SU-DHL-6 (cell line): ENCODE data around the gene ANK3.

Experiments used
- H2AFZ ChIP-seq: fragments of 200-600 bp; sonication (generic); 2 replicates; pipeline ENCODE4 v1.6.1; 2014; ENCODE audit warnings: low read depth, mild to moderate bottlenecking, moderate library complexity, mixed read lengths, antibody characterized with exemption, low read length; ENCODE audit not compliant: severe bottlenecking
- H3F3A ChIP-seq: fragments of 200-600 bp; shearing (Covaris generic); 2 replicates; pipeline ENCODE4 v1.6.0; 2016; ENCODE audit warnings: antibody characterized with exemption, mild to moderate bottlenecking; ENCODE audit not compliant: insufficient read depth
- H3K27ac ChIP-seq: fragments of 200-600 bp; sonication (generic); 2 replicates; pipeline ENCODE4 v1.5.1; 2016; ENCODE audit warnings: low read depth, mild to moderate bottlenecking, low read length, moderate library complexity, mixed read lengths
- H3K27me3 ChIP-seq: fragments of 200-600 bp; sonication (generic), shearing (Covaris generic); 2 replicates; pipeline ENCODE4 v1.6.0; 2014; ENCODE audit warnings: mild to moderate bottlenecking, low read length
- H3K36me3 ChIP-seq: fragments of 200-600 bp; sonication (generic); 2 replicates; pipeline ENCODE4 v1.6.1; 2014; ENCODE audit warnings: mild to moderate bottlenecking, low read length, mixed read lengths
- H3K4me2 ChIP-seq: fragments of 300-600, 200-600 bp; shearing (Covaris generic), sonication (generic); 2 replicates; pipeline ENCODE4 v1.6.0; 2014; ENCODE audit warnings: low read length, low read depth, mild to moderate bottlenecking; ENCODE audit not compliant: poor library complexity, severe bottlenecking
- H3K4me3 ChIP-seq: fragments of 200-600 bp; sonication (generic); 2 replicates; pipeline ENCODE4 v1.5.1; 2014; ENCODE audit warnings: antibody characterized with exemption, low read length, mild to moderate bottlenecking, mixed read lengths; ENCODE audit not compliant: insufficient read depth, poor library complexity, severe bottlenecking
- H3K79me2 ChIP-seq: fragments of 200-600 bp; sonication (generic); 2 replicates; pipeline ENCODE4 v1.6.1; 2014; ENCODE audit warnings: mild to moderate bottlenecking, low read length, moderate library complexity; ENCODE audit not compliant: insufficient read depth
- H3K9ac ChIP-seq: fragments of 200-600 bp; sonication (generic); 2 replicates; pipeline ENCODE4 v1.7.0; 2014; ENCODE audit warnings: mild to moderate bottlenecking, low read length
- H3K9me2 ChIP-seq: fragments of 200-600 bp; sonication (generic); replicated peaks from 2 replicates; pipeline ENCODE4 v1.6.1; 2014; ENCODE audit warnings: low read length; ENCODE audit not compliant: insufficient read depth
- H3K9me3 ChIP-seq: fragments of 200-600 bp; sonication (generic); 2 replicates; pipeline ENCODE4 v1.6.1; 2014; ENCODE audit warnings: low read length, mixed read lengths; ENCODE audit not compliant: insufficient read depth
- H4K20me1 ChIP-seq: fragments of 200-600 bp; sonication (generic); 2 replicates; pipeline ENCODE4 v1.6.1; 2014; ENCODE audit warnings: low read depth, mild to moderate bottlenecking, antibody characterized with exemption, low read length, moderate library complexity, mixed read lengths
- EZH2phosphoT487 ChIP-seq: fragments of 200-600 bp; sonication (generic), shearing (Covaris generic); conservative IDR thresholded peaks from 2 replicates; pipeline ENCODE4 v1.6.1; 2018; ENCODE audit warnings: mild to moderate bottlenecking, antibody characterized with exemption, low read length, moderate library complexity, mixed read lengths
- TF ChIP-seq, protein P1 (sequence below): fragments of 200-600 bp; sonication (generic); IDR thresholded peaks from one replicate; pipeline ENCODE4 v1.5.1; 2017; ENCODE audit warnings: antibody characterized with exemption, mild to moderate bottlenecking, low read length, moderate library complexity; ENCODE audit not compliant: insufficient read depth, poor library complexity, severe bottlenecking

ANK3 gene

GRCh38 chr10:60137292-60137992 lies 252.2 kb downstream of the ANK3 start:
- H2AFZ ChIP-seq: no peak overlapping the region
- H3K79me2 ChIP-seq: no peaks in the 10 kb centered on the region
- H3F3A ChIP-seq: no peaks in the 10 kb centered on the region
- no peaks in the 10 kb centered on the region for H4K20me1 ChIP-seq
- H3K4me3 ChIP-seq: no peak overlapping the region
- no peaks in the 10 kb centered on the region for H3K36me3 ChIP-seq
- H3K9me3 ChIP-seq: no peaks in the 10 kb centered on the region
- no peak overlapping the region for H3K9ac ChIP-seq
- no peak overlapping the region for H3K4me2 ChIP-seq
- H3K27me3 ChIP-seq: no peaks in the 10 kb centered on the region
- H3K9me2 ChIP-seq: no peaks in the 10 kb centered on the region
- H3K27ac ChIP-seq: no peak overlapping the region
- TF ChIP-seq EZH2phosphoT487: no peak
- TF ChIP-seq, protein P1, sequence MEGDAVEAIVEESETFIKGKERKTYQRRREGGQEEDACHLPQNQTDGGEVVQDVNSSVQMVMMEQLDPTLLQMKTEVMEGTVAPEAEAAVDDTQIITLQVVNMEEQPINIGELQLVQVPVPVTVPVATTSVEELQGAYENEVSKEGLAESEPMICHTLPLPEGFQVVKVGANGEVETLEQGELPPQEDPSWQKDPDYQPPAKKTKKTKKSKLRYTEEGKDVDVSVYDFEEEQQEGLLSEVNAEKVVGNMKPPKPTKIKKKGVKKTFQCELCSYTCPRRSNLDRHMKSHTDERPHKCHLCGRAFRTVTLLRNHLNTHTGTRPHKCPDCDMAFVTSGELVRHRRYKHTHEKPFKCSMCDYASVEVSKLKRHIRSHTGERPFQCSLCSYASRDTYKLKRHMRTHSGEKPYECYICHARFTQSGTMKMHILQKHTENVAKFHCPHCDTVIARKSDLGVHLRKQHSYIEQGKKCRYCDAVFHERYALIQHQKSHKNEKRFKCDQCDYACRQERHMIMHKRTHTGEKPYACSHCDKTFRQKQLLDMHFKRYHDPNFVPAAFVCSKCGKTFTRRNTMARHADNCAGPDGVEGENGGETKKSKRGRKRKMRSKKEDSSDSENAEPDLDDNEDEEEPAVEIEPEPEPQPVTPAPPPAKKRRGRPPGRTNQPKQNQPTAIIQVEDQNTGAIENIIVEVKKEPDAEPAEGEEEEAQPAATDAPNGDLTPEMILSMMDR: no peak

DNA sequence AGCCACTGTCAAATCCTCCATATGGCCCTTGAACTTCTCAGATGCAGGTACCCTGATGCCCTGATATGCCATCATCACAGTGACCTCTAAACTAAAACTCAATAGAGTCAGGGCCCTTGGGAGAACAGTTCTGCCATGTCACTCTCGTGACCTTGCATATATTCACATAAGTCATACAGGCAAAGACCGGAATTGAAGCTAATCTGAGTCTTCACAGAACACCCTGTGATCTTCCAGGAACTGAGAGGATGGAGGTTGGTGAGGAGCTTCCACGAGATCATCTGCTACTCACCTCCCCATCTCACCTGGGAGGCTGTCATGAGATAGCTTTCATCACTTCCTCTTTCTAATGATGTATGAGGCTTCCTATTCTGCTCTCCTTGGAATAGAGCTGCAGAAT lies 254.7 kb downstream of the ANK3 start:
- H3K9me2 ChIP-seq: no peaks in the 10 kb centered on the region
- no peak for TF ChIP-seq EZH2phosphoT487
- TF ChIP-seq, protein P1: no peak
- no peaks in the 10 kb centered on the region for H3K9me3 ChIP-seq
- no peaks in the 10 kb centered on the region for H3K27me3 ChIP-seq
- H3K4me3 ChIP-seq: no peak overlapping the region
- H3K79me2 ChIP-seq: no peaks in the 10 kb centered on the region
- H3F3A ChIP-seq: no peaks in the 10 kb centered on the region
- H4K20me1 ChIP-seq: no peaks in the 10 kb centered on the region
- no peaks in the 10 kb centered on the region for H3K36me3 ChIP-seq
- no peak overlapping the region for H3K27ac ChIP-seq
- H3K4me2 ChIP-seq: no peak overlapping the region
- no peak overlapping the region for H3K9ac ChIP-seq
- no peak overlapping the region for H2AFZ ChIP-seq

DNA sequence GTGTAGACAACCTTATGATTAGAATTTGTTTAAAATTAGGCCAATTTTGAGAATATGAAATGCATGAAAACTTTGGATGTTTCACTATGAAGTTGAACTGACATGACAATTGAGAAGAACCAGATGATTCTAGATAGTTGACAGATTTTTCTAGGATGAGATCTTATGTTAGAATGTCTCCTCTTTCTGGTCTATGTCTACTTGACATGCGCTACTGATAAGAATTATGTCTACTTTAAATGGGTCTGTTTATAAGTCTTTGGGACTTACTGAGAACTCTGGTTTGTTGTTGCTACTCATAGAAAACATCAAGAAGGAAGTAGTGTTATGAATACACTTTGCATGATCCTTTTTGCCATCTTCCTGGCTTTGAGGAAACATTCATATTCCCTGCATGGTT lies 255.1 kb downstream of the ANK3 start:
- H3K9ac ChIP-seq: no peak overlapping the region
- no peak overlapping the region for H2AFZ ChIP-seq
- no peak overlapping the region for H3K4me2 ChIP-seq
- no peak overlapping the region for H3K4me3 ChIP-seq
- H3K27me3 ChIP-seq: no peaks in the 10 kb centered on the region
- no peaks in the 10 kb centered on the region for H3K9me3 ChIP-seq
- TF ChIP-seq, protein P1: no peak
- TF ChIP-seq EZH2phosphoT487: no peak
- H3K9me2 ChIP-seq: no peaks in the 10 kb centered on the region
- H3K27ac ChIP-seq: no peak overlapping the region
- no peaks in the 10 kb centered on the region for H3F3A ChIP-seq
- no peaks in the 10 kb centered on the region for H3K79me2 ChIP-seq
- H3K36me3 ChIP-seq: no peaks in the 10 kb centered on the region
- H4K20me1 ChIP-seq: no peaks in the 10 kb centered on the region
